NCI-H1048 (cell line): ENCODE results near the gene PTN.
"Not testable (repeated sequence)": the region's sequence is repeated elsewhere in the genome, so short reads cannot be mapped to it uniquely, and the experiment has no call there.

Experiments
- DNase-seq: peaks from one replicate; lab custom pipeline; 2025; lab: John Stamatoyannopoulos, UW

PTN gene

GRCh38 chr7:137266764-137267163 lies 76.8 kb downstream of the PTN start:
- DNase-seq, result no peak

DNA sequence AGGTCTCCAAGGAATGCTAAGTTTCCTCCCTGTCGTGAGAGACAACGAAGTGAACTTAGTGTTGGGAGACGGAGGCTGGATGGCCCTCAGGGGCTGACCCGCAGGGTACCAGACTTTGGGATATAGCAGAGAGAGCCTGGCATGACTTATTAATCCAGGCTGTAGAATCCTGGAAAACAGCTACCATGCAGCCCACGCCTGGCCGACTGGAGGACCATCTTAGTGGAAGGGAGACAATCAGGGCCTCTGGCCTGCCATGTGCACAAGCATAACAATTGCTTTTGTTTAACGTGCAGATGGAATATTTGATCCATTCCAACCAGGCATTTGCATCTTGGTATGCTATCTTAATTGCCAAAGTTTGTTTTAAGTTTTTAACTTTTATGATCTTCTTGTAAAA lies 78.1 kb downstream of the PTN start:
- DNase-seq, result not testable (repeated sequence)

DNA sequence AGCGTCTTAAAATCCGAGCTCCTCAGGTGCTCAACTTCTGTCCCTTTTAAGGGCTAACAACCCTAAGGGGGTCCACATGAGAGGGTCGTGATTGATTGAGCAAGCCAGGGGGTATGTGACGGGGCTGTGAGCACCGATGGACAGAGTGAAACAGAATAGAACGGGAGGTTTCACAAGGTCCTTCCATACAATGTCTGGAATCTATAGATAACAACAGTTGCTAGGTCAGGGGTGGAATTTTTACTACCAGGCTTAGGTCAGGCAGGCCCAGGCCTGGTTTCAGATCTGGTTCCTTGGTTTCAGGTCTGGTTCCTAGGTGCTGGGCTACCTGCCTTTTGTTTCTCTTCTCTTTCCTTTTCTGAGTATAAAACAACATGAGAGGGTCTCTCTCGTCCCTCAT lies 80.9 kb downstream of the PTN start:
- DNase-seq, result no peak

GRCh38 chr7:137258552-137258951 lies 85.0 kb downstream of the PTN start:
- DNase-seq, result no peak

- no peak for DNase-seq
Measured at GRCh38 chr7:137254766-137255165, 88.8 kb downstream of the PTN start.

DNA sequence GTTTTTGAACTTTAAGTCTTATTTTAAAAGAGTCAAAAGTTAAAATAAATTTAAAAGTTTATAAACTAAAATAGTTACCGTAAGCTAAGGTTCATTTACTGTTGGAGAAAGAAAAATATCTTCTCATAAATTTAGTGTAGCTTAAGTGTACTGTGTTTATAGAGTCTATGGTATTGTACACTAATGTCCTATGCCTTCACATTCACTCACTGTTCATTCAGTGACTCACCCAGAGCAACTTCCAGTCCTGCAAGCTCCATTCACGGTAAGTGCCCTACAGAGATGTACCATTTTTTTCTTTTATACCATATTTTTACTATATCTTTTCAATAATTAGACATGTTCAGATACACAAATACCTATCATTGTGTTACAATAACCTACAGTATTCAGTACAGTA lies 97.6 kb downstream of the PTN start:
- DNase-seq, result no peak

DNA sequence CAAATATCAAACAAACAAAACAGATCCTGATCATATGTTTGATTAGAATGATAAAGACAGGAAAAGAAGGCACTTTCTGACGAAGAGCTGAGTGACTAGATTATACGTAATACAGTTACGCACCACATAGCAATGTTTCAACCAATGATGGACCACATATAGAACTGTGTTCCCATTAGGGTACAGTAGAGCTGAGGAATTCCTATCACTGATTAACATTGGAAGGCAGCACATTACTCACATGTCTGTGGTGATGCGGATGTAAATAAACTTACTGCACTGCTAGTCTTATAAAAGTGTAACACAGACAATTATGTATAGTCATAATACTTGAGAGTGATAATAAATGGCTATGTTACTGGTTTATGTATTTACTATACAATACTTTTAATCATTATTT lies 98.3 kb downstream of the PTN start:
- DNase-seq, result no peak

GRCh38 chr7:137243741-137244140 lies 99.8 kb downstream of the PTN start:
- no peak for DNase-seq

DNA sequence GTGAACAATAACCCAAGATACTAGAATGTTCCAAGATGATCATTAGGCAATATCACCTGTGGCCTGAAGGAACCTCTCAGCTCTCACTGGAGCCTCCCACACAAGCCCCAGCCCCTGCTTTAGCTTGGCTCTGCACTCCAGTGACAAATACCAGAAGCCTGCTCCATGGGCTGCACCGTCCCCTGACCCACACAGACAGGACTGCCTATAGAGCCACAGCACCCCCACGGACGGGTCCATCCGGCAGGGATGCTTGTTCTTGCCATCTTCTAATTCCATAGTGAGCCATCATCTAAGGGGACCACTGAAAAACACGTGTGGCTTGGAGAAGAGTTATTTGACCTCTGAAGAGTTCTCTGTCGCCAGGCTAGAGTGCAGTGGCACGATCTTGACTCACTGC lies 100.9 kb downstream of the PTN start:
- DNase-seq, result no peak

- no peak for DNase-seq
Measured at GRCh38 chr7:137241655-137242360, 101.7 kb downstream of the PTN start.

GRCh38 chr7:137239186-137239585 lies 104.3 kb downstream of the PTN start:
- not testable (repeated sequence) for DNase-seq

DNA sequence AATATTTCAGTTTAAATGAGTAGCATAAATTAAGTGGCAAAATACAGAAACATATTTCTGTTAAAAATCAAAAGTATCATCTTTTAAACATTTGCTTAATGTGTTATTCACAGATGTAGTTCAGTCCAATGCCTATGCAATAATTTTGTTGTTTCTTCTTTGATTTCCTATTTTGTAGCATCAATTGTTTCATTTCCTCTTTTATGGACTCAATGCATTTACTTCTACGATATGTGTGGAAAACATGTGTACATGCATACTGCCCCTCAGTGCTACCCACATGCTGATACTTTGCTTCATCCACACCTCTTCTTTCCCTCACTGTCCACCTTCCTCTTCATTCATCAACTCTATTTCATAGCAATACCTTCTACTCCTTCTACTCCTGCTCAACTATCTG lies 108.1 kb downstream of the PTN start:
- no peak for DNase-seq

DNA sequence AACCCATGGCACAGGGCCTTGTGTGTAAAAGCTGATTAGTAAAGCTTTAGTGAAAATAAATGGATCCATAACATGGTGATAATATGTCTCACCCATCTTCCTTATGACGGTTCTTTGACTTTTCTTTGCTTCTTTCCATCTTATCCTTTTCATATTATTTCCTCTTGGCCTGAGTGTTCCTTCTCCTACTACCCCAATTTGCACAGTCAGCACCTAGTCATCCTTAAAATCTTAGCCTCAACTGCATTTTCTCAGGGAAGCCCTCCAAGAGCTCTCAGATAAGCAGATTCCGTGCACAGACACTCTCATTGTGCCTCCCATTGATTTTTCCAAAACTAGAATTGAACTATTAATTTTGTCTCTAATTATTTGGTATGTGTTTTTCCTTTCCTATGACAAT lies 112.4 kb downstream of the PTN start:
- DNase-seq, result no peak

DNA sequence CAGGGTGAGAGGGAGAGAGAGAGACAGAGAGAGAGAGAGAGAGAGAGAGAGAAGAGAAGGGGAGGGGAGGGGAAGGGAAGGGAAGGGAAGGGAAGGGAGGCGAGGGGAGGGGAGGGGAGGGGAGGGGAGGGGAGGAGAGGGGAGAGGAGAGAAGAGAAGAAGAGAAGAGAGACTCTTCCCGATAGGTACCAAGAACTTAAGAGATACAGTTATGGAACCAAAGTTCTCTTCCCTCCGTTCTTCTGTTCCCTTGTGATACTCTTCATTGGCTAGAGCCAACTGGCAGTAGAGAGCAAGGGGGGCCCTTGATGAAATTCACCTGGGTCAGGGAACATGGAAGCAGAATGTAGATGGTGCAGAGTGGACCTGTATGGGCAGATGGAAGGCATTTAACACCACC lies 122.1 kb downstream of the PTN start:
- no peak for DNase-seq

DNA sequence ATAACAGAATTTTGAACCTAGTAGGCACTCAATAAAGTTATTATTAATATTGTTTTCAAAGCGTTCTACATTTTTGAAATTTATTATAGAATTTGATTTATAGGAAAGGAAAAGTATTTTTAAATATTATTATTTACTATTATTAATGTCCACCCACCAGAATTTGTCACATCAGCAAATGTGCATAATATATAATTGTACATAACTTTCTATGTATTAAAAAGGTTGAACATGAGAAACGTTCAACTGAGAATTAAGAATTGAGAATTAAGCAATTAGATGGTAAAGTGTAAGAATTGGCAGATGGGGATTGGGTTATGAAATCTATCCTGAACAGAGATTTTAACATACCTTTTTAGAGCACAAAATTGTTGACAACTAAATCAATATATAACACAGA lies 129.8 kb downstream of the PTN start:
- DNase-seq, result no peak

GRCh38 chr7:137209151-137209817 lies 134.2 kb downstream of the PTN start:
- no peak for DNase-seq

- no peak for DNase-seq
Measured at GRCh38 chr7:137206770-137207169, 136.8 kb downstream of the PTN start.

- no peak for DNase-seq
Measured at GRCh38 chr7:137204246-137204645, 139.3 kb downstream of the PTN start.

DNA sequence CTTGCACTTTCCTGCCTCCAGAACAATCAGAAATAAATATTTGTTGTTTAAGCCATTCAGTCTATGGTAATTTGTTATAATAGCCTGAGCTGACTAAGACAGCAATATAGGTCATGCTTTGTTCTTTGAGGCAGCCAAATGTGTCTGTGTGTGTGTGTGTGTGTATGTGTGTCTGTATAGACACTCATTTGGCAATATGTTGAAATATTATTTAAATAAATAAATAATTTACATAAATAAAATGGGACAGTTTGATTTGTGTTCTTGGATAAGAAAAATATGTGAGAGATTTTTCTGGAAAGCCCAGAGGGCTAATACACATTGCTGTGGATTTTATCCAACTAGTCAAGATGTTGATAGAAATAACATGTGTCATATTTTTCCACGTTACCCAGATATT lies 140.2 kb downstream of the PTN start:
- no peak for DNase-seq

- no peak for DNase-seq
Measured at GRCh38 chr7:137196648-137197047, 146.9 kb downstream of the PTN start.

DNA sequence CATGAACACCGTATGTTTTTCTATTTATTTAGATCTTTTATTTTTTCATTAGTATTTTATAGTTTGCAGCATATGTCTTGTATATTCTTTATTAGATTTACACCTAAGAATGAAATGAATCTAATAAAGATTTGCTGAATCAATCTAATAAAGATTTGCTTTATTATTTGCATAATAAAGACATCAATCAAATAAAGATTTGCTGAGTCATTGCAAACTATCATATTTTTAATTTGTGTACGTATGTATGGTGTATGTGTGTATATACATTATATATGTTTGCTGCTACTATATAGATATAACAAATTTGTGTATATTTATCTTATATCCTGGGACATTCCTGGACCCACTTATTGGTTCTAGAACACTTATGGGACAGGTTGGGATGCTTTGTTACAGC lies 147.5 kb downstream of the PTN start:
- no peak for DNase-seq

- not testable (repeated sequence) for DNase-seq
Measured at GRCh38 chr7:137181619-137182018, 161.9 kb downstream of the PTN start.
